Testis (tissue), 2 donors: ENCODE measurements around the gene SERTAD3.

Source experiments
- CTCF ChIP-seq, 3 experiments: fragments of 450-650 bp in 2 of 3; fragments of 200-600 bp in 1 of 3; sonication (generic) in 1 of 3; IDR thresholded peaks; one replicate each; pipeline ENCODE4 v1.5.1; 2016 to 2019; ENCODE audit warnings: antibody characterized with exemption in 3 of 3, mild to moderate bottlenecking in 2 of 3, moderate library complexity in 1 of 3
- POLR2A ChIP-seq: fragments of 450-650 bp; IDR thresholded peaks from one replicate; pipeline ENCODE4 v1.6.1; 2017; ENCODE audit warnings: antibody characterized with exemption, mild to moderate bottlenecking, moderate library complexity

GRCh38 chr19:40397568-40397906, 46.6 kb downstream of the SERTAD3 start:
- TF ChIP-seq CTCF (IDR thresholded peaks at IDR 0.05) (no peak), POLR2A (no peak)
